ENCODE measurements around the gene TP73.
A peak's percentile ranks its signal among the peaks of the same experiment; 100 is the strongest.

Gene TP73

DNA sequence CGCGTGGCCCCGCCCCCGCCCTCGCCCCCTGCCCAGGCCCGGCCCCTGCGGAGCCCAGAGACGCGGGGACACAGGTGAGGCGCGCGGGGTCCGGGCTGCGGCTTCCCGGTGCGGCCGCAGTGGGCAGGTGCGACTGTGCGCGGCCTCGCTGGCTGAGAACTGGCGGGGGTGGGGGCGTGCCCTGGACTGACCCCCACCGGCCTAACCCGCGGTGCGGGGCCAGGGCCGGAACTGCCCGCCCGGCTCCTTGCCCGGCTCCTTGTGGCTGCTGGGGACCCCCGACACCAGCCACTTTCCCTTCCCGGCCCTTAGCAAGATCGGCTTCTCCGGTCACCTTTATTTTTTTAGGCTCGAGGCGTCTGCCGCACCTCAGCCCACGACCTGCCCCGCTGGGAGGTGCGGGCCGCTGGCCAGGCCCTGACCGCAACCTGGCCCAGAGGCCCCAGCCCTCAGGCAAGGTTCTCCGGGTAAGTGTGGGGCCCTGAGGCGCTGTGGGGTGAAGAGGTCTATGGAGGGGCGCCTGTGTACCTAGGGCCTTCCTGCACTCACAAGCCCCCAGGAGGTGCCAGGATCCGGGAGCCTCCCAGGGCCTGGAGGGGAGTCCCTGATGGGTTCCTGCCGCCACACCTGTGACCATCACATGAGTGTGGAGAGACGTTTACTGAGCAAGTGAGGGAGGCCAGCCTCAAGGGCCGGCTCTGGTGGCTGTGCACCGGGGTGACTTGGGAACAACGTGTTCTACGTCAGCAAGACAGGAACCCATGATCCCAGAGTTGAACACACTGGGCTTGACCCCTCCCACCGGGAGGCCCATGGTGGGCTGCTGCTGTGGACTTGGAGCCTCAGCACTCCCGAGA lies 120.6 kb downstream of the TP73 start, which contains the start of gene SMIM1:
Gene SMIM1 (plus strand): TSS at position 35 of the 857 bp plus-strand sequence. CDS start 2,625 bp downstream, outside the sequence.
- CTCF ChIA-PET, result no interaction called here
- DNase-seq (ENCODE audit: low spot score), result no peak
- POLR2A ChIA-PET (ENCODE audit: low non-redundant PET), result no interaction called here
- TF ChIP-seq, protein P1, sequence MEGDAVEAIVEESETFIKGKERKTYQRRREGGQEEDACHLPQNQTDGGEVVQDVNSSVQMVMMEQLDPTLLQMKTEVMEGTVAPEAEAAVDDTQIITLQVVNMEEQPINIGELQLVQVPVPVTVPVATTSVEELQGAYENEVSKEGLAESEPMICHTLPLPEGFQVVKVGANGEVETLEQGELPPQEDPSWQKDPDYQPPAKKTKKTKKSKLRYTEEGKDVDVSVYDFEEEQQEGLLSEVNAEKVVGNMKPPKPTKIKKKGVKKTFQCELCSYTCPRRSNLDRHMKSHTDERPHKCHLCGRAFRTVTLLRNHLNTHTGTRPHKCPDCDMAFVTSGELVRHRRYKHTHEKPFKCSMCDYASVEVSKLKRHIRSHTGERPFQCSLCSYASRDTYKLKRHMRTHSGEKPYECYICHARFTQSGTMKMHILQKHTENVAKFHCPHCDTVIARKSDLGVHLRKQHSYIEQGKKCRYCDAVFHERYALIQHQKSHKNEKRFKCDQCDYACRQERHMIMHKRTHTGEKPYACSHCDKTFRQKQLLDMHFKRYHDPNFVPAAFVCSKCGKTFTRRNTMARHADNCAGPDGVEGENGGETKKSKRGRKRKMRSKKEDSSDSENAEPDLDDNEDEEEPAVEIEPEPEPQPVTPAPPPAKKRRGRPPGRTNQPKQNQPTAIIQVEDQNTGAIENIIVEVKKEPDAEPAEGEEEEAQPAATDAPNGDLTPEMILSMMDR (conservative IDR thresholded peaks at IDR 0.05; ENCODE audit: low read depth), result no peak
- peak within 1 kb of the TSS; percentile 42 for H3K27ac ChIP-seq

DNA sequence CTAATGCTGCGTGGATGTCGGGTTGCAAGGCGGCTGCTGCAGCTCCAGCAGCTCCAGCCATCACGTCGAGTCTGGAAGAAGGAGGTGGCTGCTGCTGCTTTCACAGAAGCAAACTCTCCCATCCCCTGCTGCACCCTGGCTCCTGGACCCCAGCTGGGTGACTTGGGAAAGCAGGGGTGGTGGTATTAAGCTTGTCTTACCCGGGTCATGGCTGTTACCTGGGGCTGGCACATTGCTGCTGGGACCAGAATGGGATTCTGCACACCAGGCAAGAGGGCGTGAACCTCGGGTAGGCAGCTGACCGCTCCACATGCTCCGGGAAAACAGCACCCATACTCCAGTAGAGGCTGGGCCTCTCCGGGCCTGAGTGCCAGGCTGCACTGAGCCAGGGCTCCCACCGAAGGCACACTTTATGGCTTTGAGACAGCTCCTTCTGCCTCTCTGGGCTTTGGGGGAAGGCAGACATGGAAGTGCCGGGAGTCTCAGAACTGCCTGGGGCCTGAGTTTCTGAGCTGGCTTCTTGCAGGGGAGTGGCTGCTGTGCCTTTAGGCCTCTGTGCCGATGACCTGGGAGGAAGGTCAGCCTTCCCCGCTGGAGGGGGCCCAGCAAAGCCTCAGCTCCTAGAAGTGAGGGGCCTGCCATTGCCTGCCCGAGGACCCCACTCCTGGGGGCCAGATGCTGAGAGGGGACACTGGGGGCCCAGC lies 121.4 kb downstream of the TP73 start:
- no peak for DNase-seq (ENCODE audit: low spot score)
- TF ChIP-seq, protein P1 (conservative IDR thresholded peaks at IDR 0.05; ENCODE audit: low read depth), result no peak
- ChIA-PET CTCF (no interaction called here), POLR2A (ENCODE audit: low non-redundant PET) (no interaction called here)
- H3K27ac ChIP-seq, result peak overlapping the region; percentile 42

DNA sequence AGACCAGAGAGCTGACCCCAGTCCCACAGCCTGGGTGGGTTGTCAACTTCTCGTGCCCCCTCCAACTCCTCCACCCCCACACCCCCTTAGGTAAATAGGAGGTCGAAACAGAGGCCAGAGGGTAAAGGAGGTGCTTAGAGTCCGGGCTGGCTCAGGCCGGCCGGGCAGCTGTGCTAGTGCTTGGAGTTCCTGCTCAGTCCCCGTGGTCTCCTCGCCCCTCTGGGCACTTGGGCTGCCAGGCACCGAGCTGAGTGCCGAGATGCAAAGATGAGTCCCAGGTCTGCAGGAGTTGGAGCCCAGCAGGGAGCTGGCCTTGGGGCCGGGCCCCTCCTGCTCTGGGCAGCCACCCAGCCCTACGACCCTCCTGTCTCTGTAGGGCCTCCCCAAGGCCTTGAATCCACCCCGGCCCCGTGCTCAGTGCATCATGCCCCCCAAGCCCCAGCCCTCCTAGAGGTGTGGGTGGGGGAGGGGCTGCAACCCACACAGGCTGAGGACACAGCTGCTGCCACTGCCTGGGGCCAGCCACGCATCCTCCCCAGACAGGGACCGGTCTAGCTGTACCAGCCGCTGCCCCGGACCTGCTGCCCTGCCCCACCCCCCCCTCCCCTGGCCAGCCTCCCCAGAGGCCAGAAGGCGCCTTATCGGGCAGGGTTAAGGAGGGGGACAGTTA lies 122.1 kb downstream of the TP73 start:
- H3K27ac ChIP-seq, result no peak overlapping the region; the same call in 1 of the 2 replicates
- DNase-seq (ENCODE audit: low spot score), result no peak
- ChIA-PET POLR2A (ENCODE audit: low non-redundant PET) (no interaction called here), CTCF (no interaction called here)
- TF ChIP-seq, protein P1 (conservative IDR thresholded peaks at IDR 0.05; ENCODE audit: low read depth), result no peak

DNA sequence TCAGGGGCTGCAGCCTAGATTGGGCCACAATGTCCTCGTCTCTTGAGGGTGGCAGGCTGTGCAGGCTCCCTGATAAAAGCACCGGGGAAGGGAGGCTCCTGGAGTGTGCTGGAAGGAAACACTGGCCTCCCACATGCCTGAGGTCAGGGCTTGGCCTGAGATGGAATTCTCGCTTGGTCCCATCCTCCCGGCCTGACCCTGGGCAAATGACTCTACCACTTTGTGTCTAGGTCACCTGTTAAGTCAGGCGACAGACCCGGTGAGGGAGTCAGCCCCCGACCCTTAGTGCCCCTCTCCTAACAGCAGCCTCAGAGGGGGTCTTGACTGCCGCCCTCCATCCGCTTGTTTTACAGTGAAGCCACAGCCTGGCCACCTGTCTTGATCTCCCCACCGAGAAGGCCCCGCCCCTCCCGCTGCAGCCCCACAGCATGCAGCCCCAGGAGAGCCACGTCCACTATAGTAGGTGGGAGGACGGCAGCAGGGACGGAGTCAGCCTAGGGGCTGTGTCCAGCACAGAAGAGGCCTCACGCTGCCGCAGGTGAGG lies 122.7 kb downstream of the TP73 start:
- CTCF ChIA-PET, result interaction anchor here (0.6 kb wide), 1 partner anchor 61 kb away, joined by 4 read pairs; no protein-coding TSS in a partner anchor
- TF ChIP-seq, protein P1 (conservative IDR thresholded peaks at IDR 0.05; ENCODE audit: low read depth), result no peak
- POLR2A ChIA-PET (ENCODE audit: low non-redundant PET), result no interaction called here
- DNase-seq (ENCODE audit: low spot score), result no peak
- no peak overlapping the region for H3K27ac ChIP-seq

DNA sequence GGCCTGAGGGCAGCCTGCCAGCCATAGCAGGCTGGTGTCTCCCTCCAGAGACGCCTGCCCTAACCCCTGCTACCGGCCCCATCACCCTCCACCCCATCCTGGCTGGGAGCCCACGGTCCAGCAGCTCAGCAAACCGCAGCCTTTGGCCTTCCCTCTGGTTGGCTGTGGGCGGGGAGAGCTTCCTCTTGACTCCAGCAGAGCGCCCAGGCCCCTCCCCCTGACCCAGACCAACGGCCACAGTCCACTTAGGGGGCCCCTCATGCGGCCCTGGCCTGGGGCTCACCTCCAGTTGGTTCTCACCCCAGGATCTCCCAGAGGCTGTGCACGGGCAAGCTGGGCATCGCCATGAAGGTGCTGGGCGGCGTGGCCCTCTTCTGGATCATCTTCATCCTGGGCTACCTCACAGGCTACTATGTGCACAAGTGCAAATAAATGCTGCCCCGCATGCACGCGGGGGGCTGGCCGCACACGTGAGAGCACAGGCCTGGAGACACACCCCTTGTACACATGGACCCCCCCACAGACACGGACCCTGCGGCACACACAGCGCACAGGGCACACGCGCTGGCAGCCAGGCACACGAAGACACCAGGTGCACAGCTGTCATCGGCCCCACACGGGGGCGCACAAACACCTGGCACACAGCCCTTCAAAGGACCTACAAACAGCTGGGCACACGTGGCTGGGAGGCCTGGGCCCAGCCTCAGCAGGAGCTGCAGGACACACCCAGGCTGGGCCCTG lies 123.3 kb downstream of the TP73 start:
- H3K27ac ChIP-seq, result peak overlapping the region; percentile 25
- ChIA-PET POLR2A (ENCODE audit: low non-redundant PET) (no interaction called here), CTCF (interaction anchor here (0.6 kb wide), 2 partner anchors 60 to 1188 kb away, joined by 3 to 4 read pairs; no protein-coding TSS in a partner anchor)
- peak; percentile 51 for DNase-seq (ENCODE audit: low spot score)
- TF ChIP-seq, protein P1 (conservative IDR thresholded peaks at IDR 0.05; ENCODE audit: low read depth), result peak; percentile 50

All from RWPE1 (cell line).